Activated CD8-positive, alpha-beta T cell treated with anti-CD3 and anti-CD28 coated beads, Interleukin-2, amount 10 ng/mL, durations not matched to agents 7 days and 5 days (primary cell): ENCODE measurements around the gene LITAFD. TPM values are rescaled to one million over a fixed set of nuclear protein-coding genes. Genes with fewer than 3 reads are reported as not detected.
"Not testable (repeated sequence)": the region's sequence is repeated elsewhere in the genome, so short reads cannot be mapped to it uniquely, and the experiment has no call there.

ENCODE experiments used
- ATAC-seq: fragments of 150-1000 bp; cut with Tn5 transposase; one replicate; pipeline ENCODE4 v1.10.0; 2021; ENCODE audit warnings: moderate library complexity
- CTCF ChIA-PET: fragments of 350-600 bp; sonication (Branson Sonifier 250); formaldehyde crosslinking; loops from one replicate; lab custom pipeline; 2021; ENCODE audit warnings: antibody characterized with exemption; lab: Charles Lee
- POLR2A ChIA-PET: fragments of 350-600 bp; sonication (Branson Sonifier 250); formaldehyde crosslinking; loops from one replicate; lab custom pipeline; 2021; ENCODE audit warnings: antibody characterized with exemption; lab: Charles Lee
- DNase-seq: peaks from one replicate; pipeline ENCODE4 v3.0.0-alpha.2; 2020
- H3K27ac Mint-ChIP-seq: one replicate; pipeline ENCODE4 v1.8.0; 2021; ENCODE audit warnings: mild to moderate bottlenecking, mixed read lengths
- H3K27me3 Mint-ChIP-seq: one replicate; pipeline ENCODE4 v1.8.0; 2021; ENCODE audit warnings: low read depth, mixed read lengths
- H3K36me3 Mint-ChIP-seq: one replicate; pipeline ENCODE4 v1.8.0; 2021; ENCODE audit warnings: low read depth, mixed read lengths
- H3K4me1 Mint-ChIP-seq: one replicate; pipeline ENCODE4 v1.8.0; 2021; ENCODE audit warnings: low read depth, mixed read lengths
- H3K4me3 Mint-ChIP-seq: one replicate; pipeline ENCODE4 v1.8.0; 2021; ENCODE audit warnings: mild to moderate bottlenecking, mixed read lengths
- H3K9me3 Mint-ChIP-seq: one replicate; pipeline ENCODE4 v1.8.0; 2022; ENCODE audit warnings: mixed read lengths; ENCODE audit not compliant: insufficient read depth
- total RNA-seq, 2 experiments: library from RNA; stranded (reverse); gene quantifications; one replicate each; pipeline ENCODE4 v1.2.3, GENCODE V29; 2021

LITAFD gene
- total RNA-seq, 2 experiments from 2014 or later: not detected

DNA sequence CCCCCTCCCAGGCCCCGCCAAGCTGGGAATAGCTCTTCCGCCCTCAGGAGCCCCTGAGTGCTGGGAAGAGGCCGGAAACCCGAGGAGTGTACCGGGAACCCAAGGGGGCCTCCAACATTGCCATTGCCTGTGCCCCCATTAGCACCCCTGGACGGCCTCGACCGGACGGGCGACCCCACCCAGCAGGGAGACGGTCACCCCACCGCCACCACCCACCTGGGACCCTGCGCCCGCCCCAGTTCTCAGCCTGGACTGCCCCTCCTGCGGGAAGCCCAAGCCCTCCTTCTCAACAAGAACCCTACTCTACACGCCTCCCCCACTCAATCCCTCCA, 15.3 kb upstream of the LITAFD start:
- ChIA-PET CTCF (interaction anchor here (3.2 kb wide), 1 partner anchor 13 kb away, joined by 25 read pairs; no protein-coding TSS in a partner anchor), POLR2A (interaction anchor here (1.0 to 2.8 kb wide), 3 partner anchors 17 to 69 kb away, joined by 3 to 35 read pairs (median 29); partner anchors contain the start of genes PMM2 and TMEM186)
- peak overlapping the region; percentile 94 for H3K27ac Mint-ChIP-seq
- DNase-seq (no peak), ATAC-seq (no peak)
- H3K36me3 Mint-ChIP-seq: peaks cover 44% of the 10 kb centered on the region
- H3K27me3 Mint-ChIP-seq: no peaks in the 10 kb centered on the region
- H3K4me1 Mint-ChIP-seq: peaks cover 61% of the 10 kb centered on the region
- no peaks in the 10 kb centered on the region for H3K9me3 Mint-ChIP-seq
- peak overlapping the region; percentile 88 for H3K4me3 Mint-ChIP-seq

DNA sequence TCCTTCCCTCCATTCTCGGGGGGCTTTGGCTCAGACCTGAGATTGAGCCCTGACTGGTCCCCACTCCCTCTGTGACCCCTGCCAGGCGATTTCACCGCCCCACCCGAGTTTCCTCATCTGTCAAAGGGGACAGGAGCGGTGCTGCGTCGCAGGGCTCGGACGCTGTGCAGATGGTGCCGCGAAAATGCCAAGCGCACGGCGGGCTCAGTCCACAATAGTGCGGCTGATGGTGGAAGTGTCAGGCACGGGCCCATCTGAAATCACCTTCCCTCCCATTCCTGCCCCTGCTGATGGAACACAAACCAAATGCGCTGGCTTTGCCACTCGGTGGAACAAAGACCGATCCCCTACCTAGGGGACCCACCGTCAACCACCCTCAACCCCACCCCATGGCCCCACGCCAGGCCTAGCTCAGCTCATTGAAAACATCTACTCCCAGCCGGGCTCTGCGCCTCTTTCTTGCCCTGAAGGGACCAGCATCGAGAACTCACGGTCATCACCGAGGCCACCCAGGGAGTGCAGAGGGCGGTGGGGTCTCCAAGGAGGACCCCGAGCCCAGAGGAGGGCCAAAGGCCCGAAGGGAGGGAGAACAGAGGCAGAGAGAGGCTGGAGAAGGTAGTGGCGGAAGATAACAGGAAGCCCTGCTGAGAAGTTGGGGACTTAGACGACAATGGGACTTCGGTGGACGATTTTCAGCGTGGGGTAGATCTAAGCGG, 14.8 kb upstream of the LITAFD start:
- Mint-ChIP-seq H3K4me1 (peaks cover 57% of the 10 kb centered on the region), H3K27me3 (no peaks in the 10 kb centered on the region), H3K9me3 (no peaks in the 10 kb centered on the region), H3K27ac (peak overlapping the region; percentile 94), H3K4me3 (peak overlapping the region; percentile 88), H3K36me3 (peaks cover 42% of the 10 kb centered on the region)
- POLR2A ChIA-PET: interaction anchor here (0.6 to 2.8 kb wide), 8 partner anchors 7 to 194 kb away, joined by 3 to 35 read pairs (median 10); partner anchors contain the start of genes PMM2 and TMEM186
- DNase-seq (no peak), ATAC-seq (peak; percentile 6)
- CTCF ChIA-PET: interaction anchor here (2.6 to 3.2 kb wide), 2 partner anchors 13 to 14 kb away, joined by 6 to 25 read pairs; no protein-coding TSS in a partner anchor

- H3K9me3 Mint-ChIP-seq: no peaks in the 10 kb centered on the region
- peaks cover 37% of the 10 kb centered on the region for H3K36me3 Mint-ChIP-seq
- peaks cover 54% of the 10 kb centered on the region for H3K4me1 Mint-ChIP-seq
- DNase-seq (peak; percentile 89), ATAC-seq (no peak)
- ChIA-PET CTCF (interaction anchor here (0.8 to 3.2 kb wide), 5 partner anchors 12 to 223 kb away, joined by 4 to 25 read pairs (median 5); partner anchors contain the start of gene HAPSTR1), POLR2A (interaction anchor here (0.6 to 2.8 kb wide), 19 partner anchors 8 to 301 kb away, joined by 3 to 35 read pairs (median 6); partner anchors contain the start of genes HAPSTR1, PMM2 and TMEM186)
- H3K27me3 Mint-ChIP-seq: no peaks in the 10 kb centered on the region
- peak overlapping the region; percentile 88 for H3K4me3 Mint-ChIP-seq
- peak overlapping the region; percentile 94 for H3K27ac Mint-ChIP-seq
Observed at GRCh38 chr16:8867932-8868415, 14.2 kb upstream of the LITAFD start.

DNA sequence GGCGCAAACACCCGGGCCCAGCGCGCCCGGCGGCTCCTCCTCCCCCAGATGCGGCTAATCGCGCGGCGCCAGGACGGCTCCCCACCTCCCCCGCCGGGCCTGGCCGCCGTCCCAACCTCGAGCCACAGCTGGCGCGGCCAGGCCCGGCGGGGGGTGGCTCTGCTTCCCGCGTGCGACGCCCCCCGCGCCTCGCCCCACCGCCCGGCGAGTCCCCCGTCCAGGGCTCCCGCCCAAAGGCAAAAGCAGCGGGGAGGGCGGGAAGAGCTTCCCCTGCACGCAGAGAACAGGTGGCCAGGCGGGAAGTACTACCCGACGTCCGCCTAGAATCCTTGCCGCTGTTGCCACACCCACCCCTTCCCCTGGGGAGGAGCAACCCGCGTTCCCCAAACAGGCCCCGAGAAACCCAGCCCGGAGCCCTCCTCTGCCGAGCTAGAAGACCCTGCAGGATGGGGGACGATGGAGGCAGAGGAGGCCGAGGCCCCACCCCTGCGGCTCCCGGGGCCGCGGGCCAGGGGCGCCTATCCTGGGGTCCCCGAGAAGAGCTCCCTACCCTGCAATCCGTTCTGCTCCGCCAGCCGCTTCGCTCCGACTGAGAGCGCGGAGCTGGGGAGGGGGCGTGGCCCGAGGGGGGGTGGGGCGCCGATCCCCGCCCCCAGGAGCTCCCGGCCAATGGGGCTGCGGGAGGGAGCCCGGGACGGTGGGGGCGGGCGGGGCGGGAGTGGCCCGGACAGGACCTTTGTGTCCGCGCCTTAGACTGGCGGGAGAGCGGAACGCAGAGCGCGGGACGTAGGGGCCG, 13.5 kb upstream of the LITAFD start, which contains the start of gene CARHSP1:
Gene CARHSP1 (minus strand): TSS at position 591 of the 796 bp plus-strand sequence. CDS start 9,678 bp downstream, outside the sequence.
- Mint-ChIP-seq H3K36me3 (peaks cover 37% of the 10 kb centered on the region), H3K4me1 (peaks cover 57% of the 10 kb centered on the region), H3K9me3 (no peaks in the 10 kb centered on the region), H3K27me3 (no peaks in the 10 kb centered on the region), H3K27ac (peak within 1 kb of the TSS; percentile 94), H3K4me3 (peak within 1 kb of the TSS; percentile 93)
- peak; percentile 83 for ATAC-seq
- peak; percentile 91 for DNase-seq
- POLR2A ChIA-PET: interaction anchor here (0.6 to 2.8 kb wide), 29 partner anchors 9 to 301 kb away, joined by 3 to 35 read pairs (median 4); partner anchors contain the start of genes HAPSTR1, PMM2 and TMEM186
- CTCF ChIA-PET: interaction anchor here (0.8 to 3.2 kb wide), 9 partner anchors 10 to 301 kb away, joined by 3 to 25 read pairs (median 4); partner anchors contain the start of genes HAPSTR1 and TMEM186

DNA sequence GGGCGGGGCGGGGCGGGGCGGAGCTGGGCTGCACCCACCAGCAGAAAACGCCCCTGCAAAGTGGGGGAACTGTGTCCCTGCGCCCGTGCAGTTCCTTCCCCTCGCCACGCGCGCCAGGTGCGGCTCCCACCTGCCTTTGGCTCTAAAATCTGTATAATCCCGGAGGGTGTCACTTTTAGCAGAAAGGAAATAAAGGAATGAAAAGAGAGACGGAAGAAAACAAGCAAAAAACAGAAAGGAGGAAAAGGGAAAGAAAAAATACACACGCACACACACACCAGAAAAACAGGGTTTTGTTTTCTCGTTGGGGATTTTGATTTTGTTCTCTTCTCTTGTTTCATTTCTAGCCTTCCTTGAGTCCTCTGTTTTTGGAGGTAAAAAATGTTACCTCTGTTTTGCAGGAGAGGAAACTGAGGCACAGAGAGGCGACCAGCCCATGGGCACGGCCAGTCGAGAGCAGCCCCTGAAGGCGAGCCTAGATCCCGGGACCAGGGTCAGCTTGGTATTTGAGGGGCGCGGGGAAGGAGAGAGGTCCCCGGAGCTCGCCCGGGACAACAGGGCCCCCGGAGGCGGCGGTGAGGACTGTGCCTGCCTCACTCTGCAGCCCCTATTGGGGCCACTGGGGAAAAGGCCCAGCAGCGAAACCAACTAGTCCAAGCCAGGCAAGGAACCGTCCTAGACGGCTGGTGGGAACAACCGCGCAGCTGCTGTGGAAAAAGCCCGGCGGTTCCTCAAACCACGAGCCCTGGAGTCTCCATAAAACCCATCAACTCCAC, 12.8 kb upstream of the LITAFD start:
- Mint-ChIP-seq H3K36me3 (peaks cover 30% of the 10 kb centered on the region), H3K27me3 (no peaks in the 10 kb centered on the region), H3K4me1 (peaks cover 56% of the 10 kb centered on the region), H3K4me3 (peak overlapping the region; percentile 93), H3K27ac (peak overlapping the region; percentile 94), H3K9me3 (no peaks in the 10 kb centered on the region)
- no peak for ATAC-seq
- POLR2A ChIA-PET: interaction anchor here (0.5 to 2.8 kb wide), 26 partner anchors 9 to 302 kb away, joined by 3 to 35 read pairs (median 4); partner anchors contain the start of genes HAPSTR1, PMM2 and TMEM186
- no peak for DNase-seq
- CTCF ChIA-PET: interaction anchor here (0.9 to 3.3 kb wide), 9 partner anchors 9 to 302 kb away, joined by 3 to 34 read pairs (median 4); partner anchors contain the start of genes HAPSTR1, LITAFD and TMEM186

DNA sequence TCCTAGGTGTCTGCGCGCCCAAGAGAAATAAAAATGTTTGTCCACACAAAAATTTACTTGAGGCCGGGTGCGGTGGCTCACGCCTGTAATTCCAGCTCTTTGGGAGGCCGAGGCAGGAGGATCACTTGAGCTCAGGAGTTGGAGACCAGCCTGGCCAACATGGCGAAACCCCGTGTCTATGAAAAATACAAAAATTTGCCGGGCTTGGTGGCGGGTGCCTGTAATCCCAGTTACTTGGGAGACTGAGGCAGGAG, 12.2 kb upstream of the LITAFD start:
- not testable (repeated sequence) for DNase-seq, H3K27me3 Mint-ChIP-seq, ATAC-seq, H3K9me3 Mint-ChIP-seq
- CTCF ChIA-PET: interaction anchor here (1.3 to 3.3 kb wide), 3 partner anchors 10 to 67 kb away, joined by 3 to 34 read pairs (median 6); partner anchors contain the start of gene LITAFD
- peak overlapping the region; percentile 93 for H3K4me3 Mint-ChIP-seq
- POLR2A ChIA-PET: interaction anchor here (0.5 to 2.7 kb wide), 4 partner anchors 15 to 277 kb away, joined by 3 to 20 read pairs (median 12); partner anchors contain the start of gene HAPSTR1
- H3K27ac Mint-ChIP-seq: peak overlapping the region; percentile 94
- H3K4me1 Mint-ChIP-seq: peaks cover 58% of the 10 kb centered on the region
- peaks cover 28% of the 10 kb centered on the region for H3K36me3 Mint-ChIP-seq

DNA sequence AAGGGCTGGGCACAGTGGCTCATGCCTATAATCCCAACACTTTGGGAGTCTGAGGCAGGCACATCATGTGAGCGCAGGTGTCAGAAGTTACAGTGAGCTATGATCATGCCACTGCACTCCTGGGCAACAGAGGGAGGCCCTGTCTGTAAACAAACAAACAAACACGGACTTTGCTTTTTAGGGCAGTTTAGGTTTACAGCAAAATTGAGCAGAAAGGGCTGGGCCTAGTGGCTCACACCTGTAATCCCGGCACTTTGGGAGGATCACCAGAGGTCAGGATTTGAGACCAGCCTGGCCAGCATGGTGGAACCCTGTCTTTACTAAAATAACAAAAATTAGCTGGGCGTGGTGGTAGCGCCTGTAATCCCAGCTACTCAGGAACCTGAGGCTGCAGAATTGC, 10.1 kb upstream of the LITAFD start:
- H3K36me3 Mint-ChIP-seq: peaks cover 11% of the 10 kb centered on the region
- CTCF ChIA-PET: interaction anchor here (1.5 to 3.3 kb wide), 3 partner anchors 8 to 64 kb away, joined by 6 to 34 read pairs (median 6); partner anchors contain the start of gene LITAFD
- no peaks in the 10 kb centered on the region for H3K9me3 Mint-ChIP-seq
- DNase-seq (no peak), ATAC-seq (no peak)
- peaks cover 41% of the 10 kb centered on the region for H3K4me1 Mint-ChIP-seq
- H3K27me3 Mint-ChIP-seq: no peaks in the 10 kb centered on the region
- no peak overlapping the region for H3K4me3 Mint-ChIP-seq
- POLR2A ChIA-PET: no interaction called here
- no peak overlapping the region for H3K27ac Mint-ChIP-seq

DNA sequence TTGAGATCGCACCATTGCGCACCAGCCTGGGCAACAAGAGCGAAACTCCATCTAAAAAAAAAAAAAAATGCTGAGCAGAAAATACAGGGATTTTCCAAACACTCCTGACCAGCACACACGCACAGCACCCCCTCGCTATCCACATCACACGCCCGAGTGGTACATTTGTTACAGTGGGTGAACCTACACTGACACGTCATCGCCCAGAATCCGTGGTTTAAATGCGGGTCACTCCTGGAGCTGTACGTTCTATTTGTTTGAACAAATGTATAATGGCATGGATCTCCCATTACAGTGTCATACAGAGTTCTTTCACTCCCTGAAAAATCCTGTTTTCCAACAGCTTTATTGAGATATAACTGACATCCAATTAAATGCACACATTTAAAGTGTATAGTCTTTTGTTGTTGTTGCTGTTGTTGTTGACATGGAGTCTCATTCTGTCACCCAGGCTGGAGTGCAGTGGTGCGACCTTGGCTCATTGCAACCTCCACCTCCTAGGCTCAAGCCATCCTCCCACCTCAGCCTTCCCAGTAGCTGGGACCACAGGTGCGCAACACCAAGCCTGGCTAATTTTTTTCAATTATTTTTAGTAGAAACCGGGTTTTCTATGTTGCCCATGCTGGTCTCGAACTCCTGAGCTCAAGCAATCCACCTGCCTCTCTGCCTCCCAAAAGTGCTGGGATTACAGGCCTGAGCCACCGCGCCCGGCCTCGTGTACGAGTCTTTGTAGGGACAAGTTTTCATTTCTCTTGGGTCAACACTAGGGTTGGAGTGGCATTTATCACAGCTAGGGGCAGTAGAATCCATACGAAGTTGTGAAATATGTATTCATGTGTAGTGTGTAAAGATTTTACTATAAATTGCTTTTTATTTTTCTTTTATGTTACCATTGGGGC, 8.9 kb upstream of the LITAFD start:
- CTCF ChIA-PET: interaction anchor here (0.7 to 2.0 kb wide), 14 partner anchors 10 to 306 kb away, joined by 3 to 6 read pairs (median 3); no protein-coding TSS in a partner anchor

GRCh38 chr16:8873866-8874195, 8.3 kb upstream of the LITAFD start:
- not testable (repeated sequence) for H3K27me3 Mint-ChIP-seq

More for the DNA sequence above, 8.9 kb upstream of the LITAFD start:
- ATAC-seq (no peak), DNase-seq (no peak)
- no peaks in the 10 kb centered on the region for H3K36me3 Mint-ChIP-seq
- no peaks in the 10 kb centered on the region for H3K27me3 Mint-ChIP-seq
- H3K9me3 Mint-ChIP-seq: no peaks in the 10 kb centered on the region
- H3K27ac Mint-ChIP-seq: no peak overlapping the region
- H3K4me3 Mint-ChIP-seq: no peak overlapping the region
- POLR2A ChIA-PET: no interaction called here
- peaks cover 43% of the 10 kb centered on the region for H3K4me1 Mint-ChIP-seq

More at GRCh38 chr16:8873866-8874195, 8.3 kb upstream of the LITAFD start:
- not testable (repeated sequence) for ATAC-seq, H3K4me3 Mint-ChIP-seq, H3K27ac Mint-ChIP-seq, H3K9me3 Mint-ChIP-seq, H3K36me3 Mint-ChIP-seq, DNase-seq
- peaks cover 48% of the 10 kb centered on the region for H3K4me1 Mint-ChIP-seq
- ChIA-PET CTCF (interaction anchor here (0.7 to 2.0 kb wide), 14 partner anchors 9 to 306 kb away, joined by 3 to 6 read pairs (median 3); no protein-coding TSS in a partner anchor), POLR2A (interaction anchor here (0.5 kb wide), 1 partner anchor 15 kb away, joined by 3 read pairs; no protein-coding TSS in a partner anchor)
